K562 (cell line): Measurements from ENCODE around the gene SRRM4. TPM values are rescaled to one million over a fixed set of nuclear protein-coding genes. Genes with fewer than 3 reads are reported as not detected.

Experiments
- ATAC-seq: fragments of 200-7000 bp; cut with Tn5 transposase; 3 replicates; pipeline ENCODE4 v1.9.1; 2020; ENCODE audit warnings: moderate library complexity
- BruUV-seq: library from RNA; stranded (reverse); fragments of 400-500 nt; replicated peaks from 2 replicates; lab custom pipeline; 2021; lab: Mats Ljungman, UMichigan
- CTCF ChIA-PET: fragments of 300-600 bp; formaldehyde crosslinking; extraction: SDS; loops from one replicate; lab custom pipeline; 2021; ENCODE audit warnings: low intra/inter-chr PET ratio; lab: Yijun Ruan, JAX
- POLR2A ChIA-PET: fragments of 300-600, 350-650 bp; sonication (Branson Sonifier 250); formaldehyde crosslinking; extraction: SDS; loops from one replicate; lab custom pipeline; 2021; ENCODE audit warnings: antibody characterized with exemption, inconsistent platforms; lab: Yijun Ruan, JAX
- DNase-seq, 4 experiments: peaks; one replicate each; pipeline versions ENCODE4 v3.0.0 to v3.0.0-alpha.2; 2011 to 2018; ENCODE audit warnings: low spot score in 3 of 4, mixed read lengths in 3 of 4; ENCODE audit errors: extremely low read depth in 1 of 4
- FAIRE-seq: peaks from 2 replicates; lab custom pipeline; 2011; peaks lifted over from hg19 to GRCh38; lab: Jason Lieb, UNC
- H2AFZ ChIP-seq: 2 replicates; pipeline ENCODE4 v1.6.0; 2011; ENCODE audit warnings: low read depth, low read length, control low read depth, inconsistent platforms
- H3K27ac ChIP-seq: fragments of 200-600 bp; 3 replicates; pipeline ENCODE4 v1.8.0; 2011; ENCODE audit warnings: low read depth, mild to moderate bottlenecking, control low read depth, inconsistent platforms, low read length, moderate library complexity, mixed read lengths; ENCODE audit errors: extremely low read depth
- H3K27me3 ChIP-seq, 2 experiments: fragments of 300-600 bp in 1 of 2; 2 replicates in 1 of 2; 3 replicates in 1 of 2; pipeline versions ENCODE4 v1.6.0 to v1.8.0; 2011; ENCODE audit warnings: inconsistent platforms in 2 of 2, low read length in 2 of 2, mild to moderate bottlenecking in 1 of 2, mixed read lengths in 1 of 2, moderate library complexity in 1 of 2; ENCODE audit not compliant: control insufficient read depth in 2 of 2, insufficient read depth in 2 of 2
- H3K36me3 ChIP-seq: fragments of 300-600 bp; 3 replicates; pipeline ENCODE4 v1.8.0; 2011; ENCODE audit warnings: mild to moderate bottlenecking, low read length, inconsistent platforms; ENCODE audit not compliant: control insufficient read depth, insufficient read depth
- H3K4me1 ChIP-seq, 2 experiments: fragments of 200-600 bp in 1 of 2; replicated peaks in 1 of 2; 2 replicates in 1 of 2; 3 replicates in 1 of 2; pipeline versions ENCODE4 v1.5.1 to v1.8.0; 2011; ENCODE audit warnings: inconsistent platforms in 2 of 2, low read length in 2 of 2, mild to moderate bottlenecking in 1 of 2, mixed read lengths in 1 of 2, moderate library complexity in 1 of 2; ENCODE audit not compliant: control insufficient read depth in 2 of 2, insufficient read depth in 2 of 2
- H3K4me2 ChIP-seq: 2 replicates; pipeline ENCODE4 v1.6.1; 2011; ENCODE audit warnings: low read length, control low read depth, inconsistent platforms, mixed read lengths; ENCODE audit not compliant: insufficient read depth
- H3K4me3 ChIP-seq: fragments of 200-600 bp; sonication (generic), shearing (Covaris generic); 2 replicates; pipeline ENCODE4 v1.5.1; 2016; ENCODE audit warnings: control low read depth, inconsistent platforms
- H3K79me2 ChIP-seq: fragments of 200-600 bp; 3 replicates; pipeline ENCODE4 v1.8.0; 2011; ENCODE audit warnings: low read length, inconsistent platforms; ENCODE audit not compliant: control insufficient read depth, insufficient read depth
- H3K9ac ChIP-seq, 2 experiments: 2 replicates each; pipeline versions ENCODE4 v1.6.0 to v1.6.1; 2011; ENCODE audit warnings: low read depth in 2 of 2, low read length in 2 of 2, control low read depth in 1 of 2, inconsistent platforms in 1 of 2, mild to moderate bottlenecking in 1 of 2, mixed read lengths in 1 of 2; ENCODE audit not compliant: insufficient read depth in 1 of 2
- H3K9me1 ChIP-seq: one replicate; pipeline ENCODE4 v1.6.0; 2011; ENCODE audit warnings: inconsistent platforms, mild to moderate bottlenecking, low read length, moderate library complexity; ENCODE audit not compliant: control insufficient read depth, insufficient read depth
- H3K9me3 ChIP-seq: replicated peaks from 2 replicates; pipeline ENCODE4 v1.5.1; 2011; ENCODE audit warnings: low read depth, low read length, inconsistent platforms; ENCODE audit not compliant: control insufficient read depth, insufficient read depth
- H4K20me1 ChIP-seq: replicated peaks from 2 replicates; pipeline ENCODE4 v1.6.1; 2011; ENCODE audit warnings: low read length, inconsistent platforms, mixed read lengths; ENCODE audit not compliant: control insufficient read depth, insufficient read depth
- HDAC2 ChIP-seq: fragments of 450-650 bp; IDR thresholded peaks from 2 replicates; pipeline ENCODE4 v1.6.1; 2016; ENCODE audit warnings: mild to moderate bottlenecking
- IFI16 ChIP-seq: fragments of 250-450 bp; sonication (Bioruptor Pico); IDR thresholded peaks from 2 replicates; pipeline ENCODE4 v2.1.2; 2022; ENCODE audit warnings: mild to moderate bottlenecking, inconsistent platforms
- KAT7 ChIP-seq: sonication (generic); formaldehyde crosslinking; IDR thresholded peaks from 2 replicates; pipeline ENCODE4 v1.8.0; 2022; ENCODE audit warnings: missing genetic modification reagents, mild to moderate bottlenecking, borderline replicate concordance
- MTA2 ChIP-seq: fragments of 450-650 bp; IDR thresholded peaks from 2 replicates; pipeline ENCODE4 v1.6.1; 2016; ENCODE audit warnings: low read depth
- NFIC ChIP-seq: fragments of 450-650 bp; IDR thresholded peaks from 2 replicates; pipeline ENCODE4 v1.6.1; 2017; ENCODE audit warnings: mild to moderate bottlenecking, inconsistent platforms
- RAD21 ChIP-seq, 2 experiments: fragments of 250-450 bp in 1 of 2; fragments of 450-650 bp in 1 of 2; sonication (Bioruptor Pico) in 1 of 2; formaldehyde crosslinking in 1 of 2; IDR thresholded peaks in 1 of 2; conservative IDR thresholded peaks in 1 of 2; 2 replicates each; pipeline versions ENCODE4 v1.4.0 to v1.8.0; 2020 to 2022; ENCODE audit warnings: mild to moderate bottlenecking in 2 of 2, moderate library complexity in 1 of 2
- SRSF9 ChIP-seq: fragments of 200-400 bp; formaldehyde crosslinking; IDR thresholded peaks from 2 replicates; pipeline ENCODE4 v1.6.1; 2017; ENCODE audit warnings: low read depth, low read length, borderline replicate concordance
- TBL1XR1 ChIP-seq, 2 experiments: IDR thresholded peaks; 2 replicates each; pipeline ENCODE4 v1.6.1; 2012; ENCODE audit warnings: improper control_type of control experiment in 2 of 2, low read length in 2 of 2, mild to moderate bottlenecking in 1 of 2
- ZNF197 ChIP-seq: fragments of 200-800 bp; sonication (Bioruptor generic); IDR thresholded peaks from 2 replicates; pipeline ENCODE4 v1.6.1; 2016; ENCODE audit warnings: low read depth, missing genetic modification characterization, missing compliant biosample characterization
- ZNF408 ChIP-seq: fragments of 250-450 bp; sonication (Bioruptor Pico); IDR thresholded peaks from 2 replicates; pipeline ENCODE4 v1.4.0; 2020; ENCODE audit warnings: low read depth, mild to moderate bottlenecking, moderate library complexity
- WGBS: fragments of 100-300 bp; shearing (Covaris generic); methylation state at CpG from one replicate; pipeline ENCODE4 v1.1.6; 2016; ENCODE audit warnings: low coverage, mixed read lengths; ENCODE audit not compliant: insufficient coverage; ENCODE audit errors: missing lambda C conversion rate; 5-methylcytosine and 5-hydroxymethylcytosine counted together
- in situ Hi-C: fragments of 300-500 bp; cut with MboI; formaldehyde crosslinking; loops from 4 replicates; pipeline ENCODE4 v1.15.0; 2018; ENCODE audit warnings: inconsistent platforms, mixed read lengths
- intact Hi-C: fragments of 100-400 bp; cut with micrococcal nuclease; formaldehyde crosslinking; loops from 2 replicates; pipeline ENCODE4 v1.14.2; 2022
- polyA plus RNA-seq, 8 experiments: library from polyadenylated mRNA; depleted of rRNA in 4 of 8; stranded (reverse) in 5 of 8; unstranded in 3 of 8; fragments of >200 nt; fragmentation: Nextera tagmentation in 2 of 8; fragmentation: Illumina TruSeq in 1 of 8; extraction: Ambion mirVana in 2 of 8; extraction: Trizol in 1 of 8; gene quantifications; 2 replicates each; pipeline versions ENCODE4 v1.2.1 to v1.2.3, GENCODE V29; 2011 to 2014; ENCODE audit warnings: inconsistent platforms in 1 of 8, missing spikeins in 1 of 8
- total RNA-seq, 7 experiments: library from RNA; depleted of rRNA in 6 of 7; stranded (reverse); fragments of >200 nt in 6 of 7; fragmentation: Illumina TruSeq in 2 of 7; extraction: Trizol in 2 of 7; gene quantifications; 2 replicates each; pipeline versions ENCODE4 v1.2.1 to v1.2.3, GENCODE V29; 2011 to 2021; ENCODE audit warnings: low replicate concordance in 1 of 7
- TF ChIP-seq, protein P1 (sequence below): IDR thresholded peaks from 2 replicates; pipeline ENCODE4 v1.6.1; 2011; ENCODE audit not compliant: insufficient read length; ENCODE audit errors: extremely low read depth
- TF ChIP-seq, protein P2 (sequence below): fragments of 250-450 bp; sonication (Bioruptor Pico); IDR thresholded peaks from 2 replicates; pipeline ENCODE4 v1.8.0; 2022; ENCODE audit warnings: inconsistent platforms
- TF ChIP-seq, protein P3 (sequence below): fragments of 200-800 bp; sonication (Bioruptor generic); IDR thresholded peaks from 2 replicates; pipeline ENCODE4 v1.6.1; 2017; ENCODE audit warnings: missing genetic modification characterization, missing compliant biosample characterization

The SRRM4 gene
- total and polyA plus RNA-seq, 9 of the 15 experiments (the other 6 are each of a cell fraction or from before 2014, with no cell fraction given): not detected

DNA sequence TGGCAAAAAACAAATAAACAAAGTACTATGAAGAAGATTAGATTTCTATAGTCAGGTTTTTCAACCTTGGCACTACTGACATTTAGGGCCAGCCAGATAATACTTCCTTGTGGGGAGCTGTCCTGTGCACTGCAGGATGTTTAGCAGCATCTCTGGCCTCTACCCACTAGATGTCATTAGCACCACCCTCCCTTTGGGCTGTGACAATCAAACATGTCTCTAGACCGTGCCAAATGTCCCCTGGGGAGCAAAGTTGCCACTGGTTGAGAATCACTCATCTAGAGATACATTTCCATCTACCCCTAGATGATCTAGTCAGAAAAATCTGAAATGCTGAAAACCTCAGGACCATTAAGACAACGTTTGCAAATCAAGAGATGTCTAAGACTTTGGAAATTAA, 29.9 kb downstream of the SRRM4 start:
- DNase-seq (no peak), FAIRE-seq (no peak), ATAC-seq (no peak)
- in situ Hi-C loops: no loop called here
- Histone ChIP-seq H3K9ac (no peak overlapping the region), H4K20me1 (no peaks in the 10 kb centered on the region), H3K9me1 (no peaks in the 10 kb centered on the region), H3K27me3 (peaks cover 0 to 7% of the 10 kb centered on the region in 2 experiments; a peak in 1 of 5 replicates), H3K36me3 (no peaks in the 10 kb centered on the region), H3K9me3 (no peaks in the 10 kb centered on the region), H3K4me1 (no peaks in the 10 kb centered on the region), H3K4me3 (no peak overlapping the region), H3K27ac (no peak overlapping the region), H3K4me2 (no peak overlapping the region), H2AFZ (no peak overlapping the region), H3K79me2 (no peaks in the 10 kb centered on the region)
- 0% methylated on average over 2 of the region's 2 CpGs for WGBS
- ChIA-PET POLR2A (no interaction called here), CTCF (no interaction called here)
- intact Hi-C loops: no loop called here
- no TSS peak for BruUV-seq
- TF ChIP-seq, protein P1, sequence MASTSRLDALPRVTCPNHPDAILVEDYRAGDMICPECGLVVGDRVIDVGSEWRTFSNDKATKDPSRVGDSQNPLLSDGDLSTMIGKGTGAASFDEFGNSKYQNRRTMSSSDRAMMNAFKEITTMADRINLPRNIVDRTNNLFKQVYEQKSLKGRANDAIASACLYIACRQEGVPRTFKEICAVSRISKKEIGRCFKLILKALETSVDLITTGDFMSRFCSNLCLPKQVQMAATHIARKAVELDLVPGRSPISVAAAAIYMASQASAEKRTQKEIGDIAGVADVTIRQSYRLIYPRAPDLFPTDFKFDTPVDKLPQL: no peak
- TF ChIP-seq HDAC2: no peak
- TF ChIP-seq, protein P2, sequence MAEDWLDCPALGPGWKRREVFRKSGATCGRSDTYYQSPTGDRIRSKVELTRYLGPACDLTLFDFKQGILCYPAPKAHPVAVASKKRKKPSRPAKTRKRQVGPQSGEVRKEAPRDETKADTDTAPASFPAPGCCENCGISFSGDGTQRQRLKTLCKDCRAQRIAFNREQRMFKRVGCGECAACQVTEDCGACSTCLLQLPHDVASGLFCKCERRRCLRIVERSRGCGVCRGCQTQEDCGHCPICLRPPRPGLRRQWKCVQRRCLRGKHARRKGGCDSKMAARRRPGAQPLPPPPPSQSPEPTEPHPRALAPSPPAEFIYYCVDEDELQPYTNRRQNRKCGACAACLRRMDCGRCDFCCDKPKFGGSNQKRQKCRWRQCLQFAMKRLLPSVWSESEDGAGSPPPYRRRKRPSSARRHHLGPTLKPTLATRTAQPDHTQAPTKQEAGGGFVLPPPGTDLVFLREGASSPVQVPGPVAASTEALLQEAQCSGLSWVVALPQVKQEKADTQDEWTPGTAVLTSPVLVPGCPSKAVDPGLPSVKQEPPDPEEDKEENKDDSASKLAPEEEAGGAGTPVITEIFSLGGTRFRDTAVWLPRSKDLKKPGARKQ (CRISPR knock-in tag): no peak
- TF ChIP-seq NFIC: no peak
- TF ChIP-seq SRSF9: no peak
- no peak for TF ChIP-seq ZNF197 (CRISPR knock-in tag)
- no peak for TF ChIP-seq TBL1XR1 (IDR thresholded peaks at IDR 0.05; ENCODE audit: low read length in 2 of 2)
- TF ChIP-seq, protein P3, sequence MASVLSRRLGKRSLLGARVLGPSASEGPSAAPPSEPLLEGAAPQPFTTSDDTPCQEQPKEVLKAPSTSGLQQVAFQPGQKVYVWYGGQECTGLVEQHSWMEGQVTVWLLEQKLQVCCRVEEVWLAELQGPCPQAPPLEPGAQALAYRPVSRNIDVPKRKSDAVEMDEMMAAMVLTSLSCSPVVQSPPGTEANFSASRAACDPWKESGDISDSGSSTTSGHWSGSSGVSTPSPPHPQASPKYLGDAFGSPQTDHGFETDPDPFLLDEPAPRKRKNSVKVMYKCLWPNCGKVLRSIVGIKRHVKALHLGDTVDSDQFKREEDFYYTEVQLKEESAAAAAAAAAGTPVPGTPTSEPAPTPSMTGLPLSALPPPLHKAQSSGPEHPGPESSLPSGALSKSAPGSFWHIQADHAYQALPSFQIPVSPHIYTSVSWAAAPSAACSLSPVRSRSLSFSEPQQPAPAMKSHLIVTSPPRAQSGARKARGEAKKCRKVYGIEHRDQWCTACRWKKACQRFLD: no peak
- TF ChIP-seq IFI16: no peak
- TF ChIP-seq ZNF408 (CRISPR knock-in tag): no peak
- TF ChIP-seq KAT7 (CRISPR knock-in tag): no peak
- no peak for TF ChIP-seq MTA2
- no peak for TF ChIP-seq RAD21 (CRISPR knock-in tag; conservative IDR thresholded peaks at IDR 0.05 in 1 of 2, IDR thresholded peaks at IDR 0.05 in 1 of 2)
